ENCODE measurements around the gene CCDC93.
"Not testable (repeated sequence)": the region's sequence is repeated elsewhere in the genome, so short reads cannot be mapped to it uniquely, and the experiment has no call there.

The CCDC93 gene

DNA sequence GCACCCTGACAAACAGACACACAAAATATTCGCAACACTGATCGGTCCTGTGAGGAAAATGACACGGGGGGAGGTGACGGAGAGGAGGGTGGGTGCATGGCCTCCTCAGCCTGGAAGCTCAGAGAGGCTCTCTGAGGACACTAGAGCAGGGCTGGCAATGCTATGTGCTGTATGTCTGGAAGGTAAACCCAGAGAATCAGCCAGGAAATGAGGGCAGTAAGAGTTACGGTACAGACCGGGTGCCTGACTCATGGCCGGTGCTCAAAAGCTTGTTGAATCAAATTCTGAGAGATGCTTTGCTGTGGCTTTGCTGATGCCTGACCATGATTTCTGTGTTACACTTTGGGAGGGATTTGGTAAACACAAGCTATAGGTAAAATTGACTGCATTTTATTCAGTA, 81.9 kb downstream of the CCDC93 start:
- TF ChIP-seq, protein P1, sequence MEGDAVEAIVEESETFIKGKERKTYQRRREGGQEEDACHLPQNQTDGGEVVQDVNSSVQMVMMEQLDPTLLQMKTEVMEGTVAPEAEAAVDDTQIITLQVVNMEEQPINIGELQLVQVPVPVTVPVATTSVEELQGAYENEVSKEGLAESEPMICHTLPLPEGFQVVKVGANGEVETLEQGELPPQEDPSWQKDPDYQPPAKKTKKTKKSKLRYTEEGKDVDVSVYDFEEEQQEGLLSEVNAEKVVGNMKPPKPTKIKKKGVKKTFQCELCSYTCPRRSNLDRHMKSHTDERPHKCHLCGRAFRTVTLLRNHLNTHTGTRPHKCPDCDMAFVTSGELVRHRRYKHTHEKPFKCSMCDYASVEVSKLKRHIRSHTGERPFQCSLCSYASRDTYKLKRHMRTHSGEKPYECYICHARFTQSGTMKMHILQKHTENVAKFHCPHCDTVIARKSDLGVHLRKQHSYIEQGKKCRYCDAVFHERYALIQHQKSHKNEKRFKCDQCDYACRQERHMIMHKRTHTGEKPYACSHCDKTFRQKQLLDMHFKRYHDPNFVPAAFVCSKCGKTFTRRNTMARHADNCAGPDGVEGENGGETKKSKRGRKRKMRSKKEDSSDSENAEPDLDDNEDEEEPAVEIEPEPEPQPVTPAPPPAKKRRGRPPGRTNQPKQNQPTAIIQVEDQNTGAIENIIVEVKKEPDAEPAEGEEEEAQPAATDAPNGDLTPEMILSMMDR (IDR thresholded peaks at IDR 0.05; ENCODE audit: low read depth, low read length, missing control alignments): no peak
- H3K4me3 ChIP-seq (ENCODE audit: low read depth, low read length): no peak overlapping the region
- DNase-seq (ENCODE audit: low read depth): no peak

DNA sequence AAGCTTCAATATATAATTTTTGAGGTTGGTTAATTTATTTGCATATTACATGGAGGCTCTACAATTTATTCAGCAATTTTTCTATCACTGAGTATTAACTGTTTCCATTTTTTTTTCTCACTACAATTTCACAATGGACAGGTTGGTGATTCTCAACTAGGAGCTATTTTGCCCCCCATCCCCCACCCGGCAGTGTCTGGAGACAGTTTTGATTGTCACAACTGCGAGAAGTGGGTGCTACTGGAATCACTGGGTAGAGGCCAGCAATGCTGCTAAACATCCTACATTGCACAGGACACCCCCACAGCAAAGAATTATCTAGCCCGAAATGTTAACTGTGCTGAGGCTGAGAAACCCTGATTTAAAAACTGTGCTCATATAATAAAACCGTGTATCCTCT, 82.6 kb downstream of the CCDC93 start:
- DNase-seq (ENCODE audit: low read depth): no peak
- H3K4me3 ChIP-seq (ENCODE audit: low read depth, low read length): no peak overlapping the region
- TF ChIP-seq, protein P1 (IDR thresholded peaks at IDR 0.05; ENCODE audit: low read depth, low read length, missing control alignments): no peak

DNA sequence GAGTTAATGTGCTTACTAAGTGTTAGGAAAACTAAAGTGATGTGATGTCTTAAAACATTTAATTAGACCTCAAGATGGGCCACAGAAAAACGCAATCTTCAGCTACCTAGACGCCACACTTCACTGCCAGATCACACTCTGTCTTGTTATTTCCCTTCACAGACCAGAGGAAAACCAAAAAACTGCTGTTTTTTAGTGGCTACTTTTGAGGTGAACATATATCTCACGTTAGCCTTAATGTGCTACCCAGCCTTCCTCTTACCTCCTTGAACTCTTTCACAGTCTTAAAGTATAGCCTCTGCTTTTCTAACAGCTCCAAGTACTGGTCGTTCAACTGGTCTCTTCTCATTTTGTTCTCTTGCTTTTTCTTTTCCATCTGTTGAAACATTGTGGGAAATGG, 83.1 kb downstream of the CCDC93 start:
- no peak for DNase-seq (ENCODE audit: low read depth)
- H3K4me3 ChIP-seq (ENCODE audit: low read depth, low read length): no peak overlapping the region
- TF ChIP-seq, protein P1 (IDR thresholded peaks at IDR 0.05; ENCODE audit: low read depth, low read length, missing control alignments): no peak

DNA sequence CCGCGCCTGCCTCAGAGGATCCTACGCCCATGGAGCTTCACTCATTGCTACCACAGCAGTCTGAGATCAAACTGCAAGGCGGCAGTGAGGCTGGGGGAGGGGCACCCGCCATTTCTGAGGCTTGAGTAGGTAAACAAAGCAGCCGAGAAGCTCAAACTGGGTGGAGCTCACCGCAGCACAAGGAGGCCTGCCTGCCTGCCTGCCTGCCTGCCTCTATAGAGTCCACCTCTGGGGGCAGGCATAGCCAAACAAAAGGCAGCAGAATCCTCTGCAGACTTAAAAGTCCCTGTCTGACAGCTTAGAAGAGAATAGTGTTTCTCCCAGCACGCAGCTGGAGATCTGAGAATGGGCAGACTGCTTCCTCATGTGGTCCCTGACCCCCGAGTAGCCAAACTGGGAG, 90.4 kb downstream of the CCDC93 start:
- not testable (repeated sequence) for H3K4me3 ChIP-seq (ENCODE audit: low read depth, low read length); DNase-seq (ENCODE audit: low read depth)

DNA sequence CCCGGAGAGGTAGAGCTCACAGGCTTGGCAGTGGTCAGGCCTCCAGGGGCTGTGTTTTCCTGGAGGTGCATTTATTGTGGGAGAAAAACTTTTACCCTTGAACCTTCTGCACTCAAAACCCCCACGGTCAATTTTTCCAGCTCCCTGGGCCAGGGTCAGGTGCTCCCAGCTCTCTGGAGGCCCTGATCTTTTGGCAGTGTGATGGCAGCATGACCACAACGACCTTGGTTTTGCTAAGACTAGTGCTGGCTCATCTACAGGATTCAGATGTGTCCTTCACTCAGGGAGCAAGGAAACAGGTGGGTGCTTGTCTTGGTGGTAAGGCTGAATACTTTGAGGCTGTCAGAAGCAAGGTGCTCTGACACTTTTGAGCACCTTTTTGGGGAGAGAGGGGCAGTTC, 92.3 kb downstream of the CCDC93 start:
- TF ChIP-seq, protein P1 (IDR thresholded peaks at IDR 0.05; ENCODE audit: low read depth, low read length, missing control alignments): no peak
- no peak for DNase-seq (ENCODE audit: low read depth)
- H3K4me3 ChIP-seq (ENCODE audit: low read depth, low read length): no peak overlapping the region

DNA sequence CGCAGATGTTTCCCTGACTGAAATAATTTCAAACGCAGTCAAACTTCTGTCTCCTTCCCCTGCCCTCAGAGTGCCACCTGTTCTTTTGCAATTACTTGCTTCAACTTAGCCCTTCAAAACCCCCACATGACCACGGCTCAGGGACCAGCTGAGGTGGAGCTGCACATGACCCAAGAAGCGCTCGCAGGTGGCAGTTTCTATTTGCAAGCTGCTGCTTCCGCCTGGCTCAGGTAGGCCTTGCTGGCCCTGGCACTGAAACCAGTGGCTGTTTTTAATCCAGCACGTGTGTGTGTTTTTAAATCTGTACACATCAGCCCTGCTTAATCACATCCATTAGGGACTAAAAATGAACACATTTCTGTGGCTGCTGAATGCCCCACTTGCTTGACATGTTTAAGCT, 95.3 kb downstream of the CCDC93 start:
- TF ChIP-seq, protein P1 (IDR thresholded peaks at IDR 0.05; ENCODE audit: low read depth, low read length, missing control alignments): no peak
- DNase-seq (ENCODE audit: low read depth): no peak

DNA sequence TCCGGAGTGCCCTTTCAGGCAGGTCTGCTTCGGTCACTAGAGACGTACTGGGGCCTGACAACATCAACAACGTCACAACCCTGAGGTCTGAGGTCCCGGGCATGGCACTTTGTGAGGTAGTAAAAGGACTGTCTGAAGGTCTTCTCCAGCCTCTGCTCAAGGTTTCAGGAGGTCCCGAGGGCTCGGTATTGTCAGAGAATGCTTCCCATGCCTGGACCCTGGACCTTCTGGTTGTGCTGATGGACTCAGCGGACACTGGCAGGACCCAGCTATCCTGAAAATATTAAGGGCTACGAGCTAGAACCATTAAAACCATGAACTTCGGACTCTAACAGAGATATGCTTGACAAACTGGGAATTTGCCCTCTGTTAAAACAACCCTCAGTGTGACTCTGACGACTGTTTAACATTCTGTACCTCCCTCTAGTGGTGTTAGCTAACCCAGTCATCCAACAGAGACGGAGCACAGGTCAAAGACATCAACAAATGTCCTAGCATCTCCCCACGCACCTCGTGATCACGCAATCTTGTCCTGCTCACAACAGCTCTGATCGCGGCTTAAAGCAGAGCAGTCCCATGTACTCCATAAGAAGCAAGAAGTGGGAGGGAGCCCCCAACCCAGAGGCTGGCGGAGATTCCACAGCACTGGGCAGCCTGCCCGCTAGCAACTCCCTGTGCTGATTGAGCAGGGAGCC, 96.5 kb downstream of the CCDC93 start:
- DNase-seq (ENCODE audit: low read depth): no peak

More for the DNA sequence above, 95.3 kb downstream of the CCDC93 start:
- H3K4me3 ChIP-seq (ENCODE audit: low read depth, low read length): no peak overlapping the region

More for the DNA sequence above, 96.5 kb downstream of the CCDC93 start:
- H3K4me3 ChIP-seq (ENCODE audit: low read depth, low read length): no peak overlapping the region
- TF ChIP-seq, protein P1 (IDR thresholded peaks at IDR 0.05; ENCODE audit: low read depth, low read length, missing control alignments): no peak

All from GM12864 (cell line).